Keratinocyte (primary cell): ENCODE data around the gene QPCT. TPM values are rescaled to one million over a fixed set of nuclear protein-coding genes. Genes with fewer than 3 reads are reported as not detected.
A peak's percentile ranks its signal among the peaks of the same experiment; 100 is the strongest.

ENCODE experiments used
- DNase-seq: peaks from one replicate; pipeline ENCODE4 v3.0.0-alpha.2; 2011; ENCODE audit warnings: low read depth, missing footprints, low spot score
- FAIRE-seq: peaks from 2 replicates; lab custom pipeline; 2011; peaks lifted over from hg19 to GRCh38; lab: Jason Lieb, UNC
- H2AFZ ChIP-seq: 2 replicates; pipeline ENCODE4 v1.6.0; 2012; ENCODE audit warnings: low read length, control low read depth, inconsistent platforms; ENCODE audit not compliant: control insufficient read depth
- H3K27ac ChIP-seq: 2 replicates; pipeline ENCODE4 v1.5.1; 2011; ENCODE audit warnings: low read length; ENCODE audit not compliant: control insufficient read depth, insufficient read depth
- H3K27me3 ChIP-seq: 3 replicates; pipeline ENCODE4 v1.6.0; 2011; ENCODE audit warnings: low read length; ENCODE audit not compliant: control insufficient read depth, insufficient read depth; ENCODE audit errors: extremely low read depth
- H3K36me3 ChIP-seq, 2 experiments: 2 replicates in 1 of 2; 3 replicates in 1 of 2; pipeline ENCODE4 v1.5.1; 2011; ENCODE audit warnings: low read length in 2 of 2, mild to moderate bottlenecking in 1 of 2; ENCODE audit not compliant: control insufficient read depth in 2 of 2, insufficient read depth in 2 of 2; ENCODE audit errors: extremely low read depth in 1 of 2
- H3K4me1 ChIP-seq: 3 replicates; pipeline ENCODE4 v1.5.1; 2011; ENCODE audit warnings: low read length; ENCODE audit not compliant: control insufficient read depth, insufficient read depth; ENCODE audit errors: extremely low read depth
- H3K4me2 ChIP-seq: 3 replicates; pipeline ENCODE4 v1.6.0; 2011; ENCODE audit warnings: low read depth, low read length; ENCODE audit not compliant: control insufficient read depth, insufficient read depth; ENCODE audit errors: extremely low read depth
- H3K4me3 ChIP-seq, 3 experiments: fragments of 200-600 bp in 1 of 3; sonication (generic) in 1 of 3; 2 replicates in 2 of 3; 3 replicates in 1 of 3; pipeline ENCODE4 v1.5.1; 2011 to 2016; ENCODE audit warnings: low read length in 3 of 3, mild to moderate bottlenecking in 3 of 3, control low read depth in 2 of 3, inconsistent platforms in 1 of 3, low read depth in 1 of 3, mixed read lengths in 1 of 3, mixed run types in 1 of 3, moderate library complexity in 1 of 3; ENCODE audit not compliant: control insufficient read depth in 2 of 3, insufficient read depth in 2 of 3; ENCODE audit errors: extremely low read depth in 1 of 3
- H3K79me2 ChIP-seq: 2 replicates; pipeline ENCODE4 v1.6.0; 2012; ENCODE audit warnings: low read length; ENCODE audit not compliant: control insufficient read depth, insufficient read depth
- H3K9ac ChIP-seq: 3 replicates; pipeline ENCODE4 v1.6.0; 2011; ENCODE audit warnings: low read length; ENCODE audit not compliant: control insufficient read depth, insufficient read depth; ENCODE audit errors: extremely low read depth
- H3K9me1 ChIP-seq: 3 replicates; pipeline ENCODE4 v1.6.0; 2011; ENCODE audit warnings: low read length; ENCODE audit not compliant: control insufficient read depth, insufficient read depth; ENCODE audit errors: extremely low read depth
- H3K9me3 ChIP-seq: 2 replicates; pipeline ENCODE4 v1.5.1; 2012; ENCODE audit warnings: low read depth, low read length; ENCODE audit not compliant: control insufficient read depth
- H4K20me1 ChIP-seq: 3 replicates; pipeline ENCODE4 v1.6.0; 2011; ENCODE audit warnings: low read length; ENCODE audit not compliant: control insufficient read depth, insufficient read depth; ENCODE audit errors: extremely low read depth
- EZH2 ChIP-seq: IDR thresholded peaks from one replicate; pipeline ENCODE4 v1.6.1; 2012; ENCODE audit warnings: inconsistent platforms, mild to moderate bottlenecking, low read length, moderate library complexity
- dilution Hi-C: fragments of 300-500 bp; cut with MboI; formaldehyde crosslinking; loops from one replicate; pipeline ENCODE4 v1.7.0; 2020; ENCODE audit warnings: low sequenced_read_pairs; ENCODE audit not compliant: extremely low pct_ligation_motif_present
- polyA plus RNA-seq, 5 experiments: library from polyadenylated mRNA; depleted of rRNA in 3 of 5; stranded (reverse) in 3 of 5; stranded (forward) in 1 of 5; unstranded in 1 of 5; fragments of >200 nt; gene quantifications; 1 replicate in 1 of 5; 2 replicates in 3 of 5; 3 replicates in 1 of 5; pipeline versions ENCODE4 v1.2.1 to v1.2.3, GENCODE V29; 2011 to 2012; ENCODE audit warnings: missing spikeins in 2 of 5, low read depth in 1 of 5, low replicate concordance in 1 of 5
- TF ChIP-seq, protein P1 (sequence below), 3 experiments: IDR thresholded peaks in 1 of 3; conservative IDR thresholded peaks in 1 of 3; optimal IDR thresholded peaks in 1 of 3; 2 replicates in 2 of 3; 3 replicates in 1 of 3; pipeline versions ENCODE3 to v1.5.1; 2011; ENCODE audit warnings: low read length in 3 of 3, mild to moderate bottlenecking in 3 of 3, moderate library complexity in 2 of 3, control low read depth in 1 of 3, inconsistent platforms in 1 of 3; ENCODE audit not compliant: insufficient read depth in 2 of 3; ENCODE audit errors: extremely low read depth in 1 of 3

The QPCT gene
- polyA plus RNA-seq, 1 donor (not counting 4 experiments of a cell fraction or from before 2014, with no cell fraction given) = 11.6 TPM

DNA sequence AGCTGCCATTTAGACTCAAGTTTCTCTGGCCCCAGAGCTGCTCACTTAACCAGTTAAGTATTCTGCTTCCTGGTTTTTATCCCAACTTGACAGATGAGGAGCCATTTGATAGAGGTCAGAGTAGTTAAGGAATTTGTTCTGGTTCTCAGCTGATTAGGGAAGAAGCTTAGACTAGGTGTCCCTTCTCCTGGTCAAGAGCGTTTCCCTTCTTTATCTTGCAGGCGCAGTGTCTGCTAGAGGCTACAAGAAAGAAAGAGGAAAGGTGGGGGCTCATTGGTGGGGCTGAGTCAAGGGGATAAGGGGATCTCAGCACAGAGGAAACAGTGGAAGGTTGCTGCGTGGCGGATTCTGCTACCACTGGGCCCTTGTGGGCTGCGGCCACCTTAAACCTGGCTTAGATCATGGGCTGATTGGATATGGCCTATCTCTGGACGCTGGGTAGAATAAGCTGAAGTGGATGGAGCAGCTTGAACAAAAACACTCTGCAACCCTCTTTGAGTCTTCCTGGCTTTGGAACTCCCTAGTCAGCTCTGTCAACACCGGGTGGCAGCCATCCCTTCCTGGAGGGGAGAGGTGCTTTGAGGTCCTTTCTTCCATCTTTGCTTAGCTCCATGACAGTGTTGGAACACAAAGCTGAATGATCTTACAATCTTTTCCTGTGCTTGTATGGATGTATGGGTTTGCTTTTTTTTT is 70.8 kb downstream of the QPCT start:
- Histone ChIP-seq H3K4me3 (no peak overlapping the region), H2AFZ (no peak overlapping the region), H3K9me1 (no peaks in the 10 kb centered on the region), H3K9me3 (no peaks in the 10 kb centered on the region), H4K20me1 (no peaks in the 10 kb centered on the region), H3K9ac (no peak overlapping the region), H3K4me1 (no peaks in the 10 kb centered on the region), H3K27ac (no peak overlapping the region), H3K79me2 (no peaks in the 10 kb centered on the region), H3K4me2 (no peak overlapping the region), H3K27me3 (no peaks in the 10 kb centered on the region), H3K36me3 (no peaks in the 10 kb centered on the region)
- TF ChIP-seq EZH2 = no peak
- TF ChIP-seq, protein P1, sequence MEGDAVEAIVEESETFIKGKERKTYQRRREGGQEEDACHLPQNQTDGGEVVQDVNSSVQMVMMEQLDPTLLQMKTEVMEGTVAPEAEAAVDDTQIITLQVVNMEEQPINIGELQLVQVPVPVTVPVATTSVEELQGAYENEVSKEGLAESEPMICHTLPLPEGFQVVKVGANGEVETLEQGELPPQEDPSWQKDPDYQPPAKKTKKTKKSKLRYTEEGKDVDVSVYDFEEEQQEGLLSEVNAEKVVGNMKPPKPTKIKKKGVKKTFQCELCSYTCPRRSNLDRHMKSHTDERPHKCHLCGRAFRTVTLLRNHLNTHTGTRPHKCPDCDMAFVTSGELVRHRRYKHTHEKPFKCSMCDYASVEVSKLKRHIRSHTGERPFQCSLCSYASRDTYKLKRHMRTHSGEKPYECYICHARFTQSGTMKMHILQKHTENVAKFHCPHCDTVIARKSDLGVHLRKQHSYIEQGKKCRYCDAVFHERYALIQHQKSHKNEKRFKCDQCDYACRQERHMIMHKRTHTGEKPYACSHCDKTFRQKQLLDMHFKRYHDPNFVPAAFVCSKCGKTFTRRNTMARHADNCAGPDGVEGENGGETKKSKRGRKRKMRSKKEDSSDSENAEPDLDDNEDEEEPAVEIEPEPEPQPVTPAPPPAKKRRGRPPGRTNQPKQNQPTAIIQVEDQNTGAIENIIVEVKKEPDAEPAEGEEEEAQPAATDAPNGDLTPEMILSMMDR (optimal IDR thresholded peaks at IDR 0.05 in 1 of 3, IDR thresholded peaks at IDR 0.05 in 1 of 3, conservative IDR thresholded peaks at IDR 0.05 in 1 of 3; ENCODE audit: extremely low read depth in 1 of 3, insufficient read depth in 2 of 3, low read length in 3 of 3) = peak; percentile 12 to 60 (median 13)
- dilution Hi-C loops = loop anchor here (25.0 kb wide), 1 partner anchor 447 kb away; no protein-coding TSS in a partner anchor
- DNase-seq = no peak
- FAIRE-seq = no peak

GRCh38 chr2:37417321-37417720 is 72.9 kb downstream of the QPCT start:
- H2AFZ ChIP-seq = no peak overlapping the region
- no peaks in the 10 kb centered on the region for H3K27me3 ChIP-seq
- FAIRE-seq = no peak
- no peak overlapping the region for H3K27ac ChIP-seq
- no peaks in the 10 kb centered on the region for H3K4me1 ChIP-seq
- no peak overlapping the region for H3K4me3 ChIP-seq
- H4K20me1 ChIP-seq = no peaks in the 10 kb centered on the region
- dilution Hi-C loops = loop anchor here (25.0 kb wide), 1 partner anchor 445 kb away; no protein-coding TSS in a partner anchor
- no peaks in the 10 kb centered on the region for H3K9me3 ChIP-seq
- DNase-seq = no peak
- H3K9ac ChIP-seq = no peak overlapping the region
- TF ChIP-seq EZH2 = no peak
- TF ChIP-seq, protein P1 (optimal IDR thresholded peaks at IDR 0.05 in 1 of 3, IDR thresholded peaks at IDR 0.05 in 1 of 3, conservative IDR thresholded peaks at IDR 0.05 in 1 of 3; ENCODE audit: extremely low read depth in 1 of 3, insufficient read depth in 2 of 3, low read length in 3 of 3) = no peak
- H3K4me2 ChIP-seq = no peak overlapping the region
- H3K36me3 ChIP-seq = no peaks in the 10 kb centered on the region
- no peaks in the 10 kb centered on the region for H3K79me2 ChIP-seq
- H3K9me1 ChIP-seq = no peaks in the 10 kb centered on the region
